HG02870 (cell line): ENCODE results near the gene TMEM272.

Experiments
- ATAC-seq: cut with Tn5 transposase; IDR thresholded peaks from one replicate; pipeline ENCODE4 v1.9.1; 2021; ENCODE audit warnings: mild to moderate bottlenecking, moderate library complexity; ENCODE audit not compliant: unreplicated experiment

TMEM272 gene

GRCh38 chr13:51763486-51763885 is 81.5 kb downstream of the TMEM272 start:
- ATAC-seq: no peak
